HG02571 (cell line): ENCODE results near the gene TTC9B.
"Not testable (repeated sequence)": the region's sequence is repeated elsewhere in the genome, so short reads cannot be mapped to it uniquely, and the experiment has no call there.

Experiments used
- ATAC-seq: cut with Tn5 transposase; IDR thresholded peaks from one replicate; pipeline ENCODE4 v1.9.1; 2021; ENCODE audit warnings: mild to moderate bottlenecking, moderate library complexity; ENCODE audit not compliant: unreplicated experiment

TTC9B gene

GRCh38 chr19:40233811-40234389 lies 15.7 kb upstream of the TTC9B start:
- no peak for ATAC-seq

- ATAC-seq = no peak
Measured at GRCh38 chr19:40232949-40233810, 15.0 kb upstream of the TTC9B start.

GRCh38 chr19:40232479-40232878 lies 14.3 kb upstream of the TTC9B start:
- no peak for ATAC-seq

- no peak for ATAC-seq
Measured at GRCh38 chr19:40231544-40232424, 13.6 kb upstream of the TTC9B start.

- no peak for ATAC-seq
Measured at GRCh38 chr19:40231057-40231456, 12.9 kb upstream of the TTC9B start.

GRCh38 chr19:40229926-40230417 lies 11.8 kb upstream of the TTC9B start:
- no peak for ATAC-seq

- ATAC-seq = no peak
Measured at GRCh38 chr19:40229484-40229883, 11.3 kb upstream of the TTC9B start.

- no peak for ATAC-seq
Measured at GRCh38 chr19:40228863-40229262, 10.7 kb upstream of the TTC9B start.

GRCh38 chr19:40228346-40228745 lies 10.2 kb upstream of the TTC9B start:
- no peak for ATAC-seq

- no peak for ATAC-seq
Measured at GRCh38 chr19:40225440-40226305, 7.5 kb upstream of the TTC9B start.

GRCh38 chr19:40224342-40225150 lies 6.4 kb upstream of the TTC9B start:
- no peak for ATAC-seq

GRCh38 chr19:40223135-40223822 lies 5.1 kb upstream of the TTC9B start:
- no peak for ATAC-seq

- no peak for ATAC-seq
Measured at GRCh38 chr19:40221858-40222619, 3.9 kb upstream of the TTC9B start.

- no peak for ATAC-seq
Measured at GRCh38 chr19:40220674-40221073, 2.5 kb upstream of the TTC9B start.

GRCh38 chr19:40219721-40220276 lies 1.6 kb upstream of the TTC9B start:
- no peak for ATAC-seq

GRCh38 chr19:40219029-40219428 lies 845 bp upstream of the TTC9B start:
- not testable (repeated sequence) for ATAC-seq

- ATAC-seq = no peak
Measured at GRCh38 chr19:40217027-40217810, 965 bp downstream of the TTC9B start.
